Daoy (cell line): ENCODE results near the gene BLVRA. TPM values are rescaled to one million over a fixed set of nuclear protein-coding genes. Genes with fewer than 3 reads are reported as not detected.
A peak's percentile ranks its signal among the peaks of the same experiment; 100 is the strongest.
"Not testable (repeated sequence)": the region's sequence is repeated elsewhere in the genome, so short reads cannot be mapped to it uniquely, and the experiment has no call there.

Experiments
- DNase-seq: peaks from one replicate; pipeline ENCODE4 v3.0.0-alpha.2; 2015; ENCODE audit warnings: low read depth
- total RNA-seq: library from RNA; depleted of rRNA; stranded (reverse); fragments of >200 nt; shearing (Covaris generic); gene quantifications from 2 replicates; pipeline ENCODE4 v1.2.3, GENCODE V29; 2014; rRNA removed

Gene BLVRA, protein sequence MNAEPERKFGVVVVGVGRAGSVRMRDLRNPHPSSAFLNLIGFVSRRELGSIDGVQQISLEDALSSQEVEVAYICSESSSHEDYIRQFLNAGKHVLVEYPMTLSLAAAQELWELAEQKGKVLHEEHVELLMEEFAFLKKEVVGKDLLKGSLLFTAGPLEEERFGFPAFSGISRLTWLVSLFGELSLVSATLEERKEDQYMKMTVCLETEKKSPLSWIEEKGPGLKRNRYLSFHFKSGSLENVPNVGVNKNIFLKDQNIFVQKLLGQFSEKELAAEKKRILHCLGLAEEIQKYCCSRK
- 53.5 and 63.1 TPM in 2 replicates for total RNA-seq

DNA sequence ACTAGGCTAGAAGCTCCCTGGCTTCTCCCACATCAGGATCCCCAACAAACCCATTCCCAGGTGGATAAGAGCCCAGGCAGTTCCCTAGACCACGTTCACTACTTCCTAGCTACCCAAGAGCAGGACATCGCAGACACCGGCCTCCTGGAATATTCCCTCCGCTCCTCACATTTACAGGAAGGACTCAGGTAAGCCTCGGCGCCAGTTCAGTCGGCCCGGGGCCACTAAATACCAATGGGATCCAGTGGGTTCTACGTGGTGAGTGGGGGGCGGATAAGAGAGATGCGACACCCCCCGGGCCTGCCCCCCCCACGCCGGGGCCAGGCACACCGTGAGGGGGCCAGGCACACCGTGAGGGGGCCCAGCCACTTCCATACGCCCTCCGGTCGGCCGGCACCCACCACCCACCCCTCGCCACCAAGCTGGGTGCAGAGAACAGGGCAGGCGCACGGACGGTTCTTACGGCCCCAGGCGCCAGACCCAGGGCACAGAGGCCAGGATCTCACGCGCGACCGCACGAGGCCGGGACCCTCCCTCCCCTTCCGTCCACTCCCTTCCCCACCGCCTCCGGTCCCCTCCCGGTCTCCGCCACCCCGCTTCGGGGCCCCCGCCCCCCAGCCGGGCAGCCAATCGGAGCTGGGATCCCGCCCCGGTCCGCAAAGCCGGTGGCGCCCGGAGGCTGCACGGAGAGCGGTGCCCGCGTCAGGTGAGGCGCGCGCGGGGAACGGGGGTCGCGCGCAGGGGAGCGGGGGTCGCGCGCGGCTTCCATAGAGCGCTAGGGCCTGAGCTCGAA lies at the start of gene BLVRA:
Gene BLVRA (plus strand): TSS at position 652 of the 793 bp plus-strand sequence. CDS start 12,479 bp downstream, outside the sequence.
- DNase-seq: peak; percentile 80

DNA sequence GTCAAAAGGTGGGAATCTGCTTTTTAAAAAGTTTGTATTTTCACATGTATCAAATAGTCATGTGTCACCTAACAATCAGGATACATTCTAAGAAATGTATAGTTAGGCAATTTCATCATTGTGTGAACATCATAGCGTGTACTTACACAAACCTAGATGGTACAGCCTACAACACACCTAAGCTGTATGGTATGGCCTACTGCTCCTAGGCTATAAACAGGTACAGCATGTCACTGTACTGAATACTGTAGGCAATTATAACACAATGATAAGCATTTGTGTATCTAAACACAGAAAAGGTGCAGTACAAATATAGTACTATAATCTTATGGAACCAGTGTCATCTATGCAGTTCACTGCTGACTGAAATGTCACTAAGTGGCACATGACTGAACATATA lies 47.0 kb upstream of the BLVRA start:
- DNase-seq: no peak

DNA sequence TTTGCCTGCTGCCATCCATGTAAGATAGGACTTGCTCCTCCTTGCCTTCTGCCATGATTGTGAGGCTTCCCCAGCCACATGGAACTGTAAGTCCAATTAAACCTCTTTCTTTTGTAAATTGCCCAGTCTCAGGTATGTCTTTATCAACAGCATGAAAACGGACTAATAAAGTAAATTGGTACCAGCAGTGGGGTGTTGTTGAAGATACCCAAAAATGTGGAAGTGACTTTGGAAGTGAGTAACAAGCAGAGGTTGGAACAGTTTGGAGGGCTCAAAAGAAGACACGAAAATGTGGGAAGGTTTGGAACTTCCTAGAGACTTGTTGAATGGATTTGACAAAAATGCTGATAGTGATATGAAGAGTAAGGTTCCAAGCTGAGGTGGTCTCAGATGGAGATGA lies 42.5 kb upstream of the BLVRA start:
- DNase-seq: not testable (repeated sequence)

DNA sequence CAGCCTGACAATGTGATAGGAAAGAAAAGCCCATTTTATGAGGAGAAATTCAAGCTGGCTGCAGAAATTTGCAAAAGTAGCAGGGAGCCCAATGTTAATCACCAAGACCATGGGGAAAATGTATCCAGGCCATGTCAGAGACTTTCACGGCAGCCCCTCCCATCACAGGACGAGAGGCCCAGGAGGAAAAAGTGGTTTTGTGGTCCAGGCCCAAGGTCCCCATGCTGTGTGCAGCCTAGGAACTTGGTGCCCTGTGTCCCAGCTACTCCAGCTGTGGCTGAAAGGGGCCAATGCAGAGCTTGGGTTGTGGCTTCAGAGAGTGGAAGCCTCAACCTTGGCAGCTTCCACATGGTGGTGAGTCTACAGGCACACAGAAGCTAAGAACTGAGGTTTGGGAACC lies 41.9 kb upstream of the BLVRA start:
- no peak for DNase-seq

- peak; percentile 48 for DNase-seq
Measured at GRCh38 chr7:43721193-43721806, 37.2 kb upstream of the BLVRA start.

- no peak for DNase-seq
Measured at GRCh38 chr7:43723007-43723341, 35.5 kb upstream of the BLVRA start.

DNA sequence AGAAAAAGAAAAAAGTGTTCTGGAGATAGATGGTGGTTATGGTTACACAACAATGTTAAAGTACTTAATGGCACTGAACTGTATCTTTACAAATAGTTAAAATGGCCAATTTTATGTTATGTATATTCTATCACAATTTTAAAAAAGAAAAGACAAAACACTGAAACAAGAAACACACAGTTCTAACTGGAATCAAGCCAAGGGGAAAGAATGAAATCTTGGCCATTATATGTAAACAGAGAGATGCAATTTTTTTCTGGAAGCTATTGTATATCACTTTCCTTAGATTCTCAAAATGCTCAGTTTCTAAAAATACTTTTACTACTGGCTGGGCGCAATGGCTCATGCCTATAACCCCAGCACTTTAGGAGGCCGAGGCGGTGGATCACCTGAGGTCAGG lies 33.2 kb upstream of the BLVRA start:
- no peak for DNase-seq

DNA sequence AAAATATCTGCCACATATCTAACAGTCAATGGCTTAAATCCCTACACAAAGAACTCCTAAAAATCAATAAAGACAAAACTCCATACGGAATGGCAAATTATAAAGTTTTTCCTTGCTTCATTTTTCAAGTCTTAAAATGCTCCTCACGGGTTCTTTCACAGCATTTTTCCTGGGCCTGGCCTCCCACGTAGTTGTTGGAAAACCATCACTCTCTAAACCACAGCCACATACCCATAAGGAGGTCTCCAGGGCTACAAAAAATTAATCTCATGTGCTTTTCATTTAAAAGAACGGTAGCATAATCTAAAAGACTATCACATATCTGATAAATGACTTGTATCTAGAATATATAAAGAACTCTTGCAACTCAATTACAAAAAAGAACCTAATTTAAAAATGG lies 32.0 kb upstream of the BLVRA start:
- no peak for DNase-seq

DNA sequence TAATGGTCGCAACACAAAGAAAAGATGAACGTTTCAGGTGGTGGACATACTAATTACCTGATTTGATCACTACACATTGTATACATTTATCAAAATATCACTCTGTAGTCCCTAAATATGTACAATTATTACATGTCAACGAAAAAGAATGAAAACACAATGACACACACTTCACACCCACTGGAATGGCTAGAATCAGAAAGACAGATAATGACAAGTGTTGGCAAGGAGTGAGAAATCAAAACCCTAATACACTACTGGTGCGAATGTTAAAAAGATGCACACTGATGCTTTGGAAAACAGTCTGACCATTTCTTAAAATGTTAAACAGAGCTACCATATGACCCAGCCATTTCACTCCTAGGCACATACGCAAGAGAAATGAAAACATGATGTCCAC lies 31.5 kb upstream of the BLVRA start:
- DNase-seq: no peak

- DNase-seq: no peak
Measured at GRCh38 chr7:43727494-43727893, 31.0 kb upstream of the BLVRA start.

GRCh38 chr7:43729214-43729923 lies 29.1 kb upstream of the BLVRA start, which contains the start of gene COA1:
Gene COA1, minus strand, starts transcription at chr7:43729523. Its CDS starts 80,909 bp downstream, at chr7:43648614.
- peak; percentile 97 for DNase-seq

DNA sequence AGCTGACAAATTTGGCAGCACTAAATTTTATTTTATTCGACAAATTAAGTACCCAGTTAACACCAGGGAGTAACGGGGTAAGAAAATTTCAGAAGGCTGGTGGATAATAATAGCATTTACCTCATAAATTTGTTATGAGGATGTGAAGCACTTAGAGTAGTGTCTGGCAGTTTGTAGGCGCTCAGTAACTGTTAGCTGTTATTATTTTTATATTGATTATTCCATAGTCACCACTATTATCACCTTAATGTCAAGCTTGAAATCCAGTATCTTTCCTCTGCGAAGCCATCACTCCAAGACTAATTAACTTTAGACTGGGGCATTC lies 28.6 kb upstream of the BLVRA start:
- DNase-seq: no peak

DNA sequence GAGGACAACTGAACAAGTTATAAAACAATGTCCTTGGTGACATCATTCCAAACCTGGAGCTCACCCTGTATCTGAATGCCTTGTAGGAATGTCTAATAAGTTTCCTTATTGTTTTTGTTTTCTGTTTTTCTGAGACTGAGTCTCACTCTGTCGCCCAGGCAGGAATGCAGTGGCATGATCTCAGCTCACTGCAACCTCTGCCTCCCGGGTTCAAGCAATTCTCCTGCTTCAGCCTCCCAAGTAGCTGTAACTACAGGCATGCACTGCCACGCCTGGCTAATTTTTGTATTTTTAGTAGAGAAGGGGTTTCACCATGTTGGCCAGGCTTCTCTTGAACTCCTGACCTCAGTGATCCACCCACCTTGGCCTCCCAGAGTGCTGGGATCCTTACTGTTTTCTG lies 27.0 kb upstream of the BLVRA start:
- DNase-seq: not testable (repeated sequence)

DNA sequence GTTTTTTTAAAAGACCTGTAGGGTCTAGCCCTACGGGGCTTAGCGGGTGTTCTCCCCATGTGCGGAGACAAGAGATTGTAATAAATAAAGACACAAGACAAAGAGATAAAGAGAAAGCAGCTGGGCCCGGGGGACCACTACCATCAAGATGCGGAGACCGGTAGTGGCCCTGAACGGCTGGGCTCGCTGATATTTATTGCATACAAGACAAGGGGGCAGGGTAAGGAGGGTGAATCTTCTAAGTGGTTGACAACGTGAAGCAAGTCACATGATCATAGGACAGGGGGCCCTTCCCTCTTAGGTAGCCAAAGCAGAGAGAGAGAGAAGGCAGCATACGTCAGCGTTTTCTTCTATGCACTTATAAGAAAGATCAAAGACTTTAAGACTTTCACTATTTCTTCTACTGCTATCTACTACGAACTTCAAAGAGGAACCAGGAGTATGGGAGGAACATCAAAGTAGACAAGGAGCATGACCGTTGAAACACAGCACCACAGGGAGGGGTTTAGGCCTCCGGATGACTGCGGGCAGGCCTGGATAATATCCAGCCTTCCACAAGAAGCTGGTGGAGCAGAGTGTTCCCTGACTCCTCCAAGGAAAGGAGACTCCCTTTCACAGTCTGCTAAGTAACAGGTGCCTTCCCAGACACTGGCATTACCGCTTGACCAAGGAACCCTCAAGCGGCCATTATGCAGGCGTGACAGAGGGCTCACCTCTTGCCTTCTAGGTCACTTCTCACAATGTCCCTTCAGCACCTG lies 23.7 kb upstream of the BLVRA start:
- not testable (repeated sequence) for DNase-seq

- no peak for DNase-seq
Measured at GRCh38 chr7:43735403-43735801, 23.1 kb upstream of the BLVRA start.

GRCh38 chr7:43735802-43736603 lies 22.5 kb upstream of the BLVRA start:
- DNase-seq: peak; percentile 57

DNA sequence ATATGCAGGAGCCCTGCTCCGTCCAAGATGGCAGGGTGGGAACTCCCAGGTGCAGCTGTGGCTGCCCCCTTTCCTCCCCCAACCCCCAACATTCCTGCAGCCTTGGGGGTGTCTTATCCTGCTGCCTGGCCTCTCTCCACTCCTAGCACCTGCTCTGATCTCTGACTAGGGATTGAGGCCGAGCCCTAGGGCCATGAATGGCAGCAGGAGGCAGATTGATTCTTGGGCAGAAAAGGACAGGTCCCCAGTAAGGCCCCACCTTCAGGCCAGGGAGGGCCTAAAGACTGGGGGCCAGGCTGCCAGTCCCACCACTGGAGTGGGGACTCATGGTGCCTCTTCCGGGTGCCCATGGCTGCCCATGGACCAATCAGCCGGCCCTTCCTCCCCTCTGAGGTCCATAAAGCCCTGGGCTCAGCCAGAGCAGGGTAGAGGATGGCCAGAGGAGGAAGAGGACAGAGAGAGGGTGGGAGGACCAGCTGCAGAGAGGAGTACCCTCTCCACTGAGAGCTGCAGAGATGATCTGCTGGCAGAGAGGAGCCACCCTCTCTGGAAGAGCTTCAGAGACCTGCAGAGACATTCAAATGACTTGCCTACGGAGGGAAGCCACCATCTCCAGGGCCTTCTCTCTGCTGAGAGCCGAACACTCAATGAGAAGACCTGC lies 20.9 kb upstream of the BLVRA start:
- DNase-seq: no peak

DNA sequence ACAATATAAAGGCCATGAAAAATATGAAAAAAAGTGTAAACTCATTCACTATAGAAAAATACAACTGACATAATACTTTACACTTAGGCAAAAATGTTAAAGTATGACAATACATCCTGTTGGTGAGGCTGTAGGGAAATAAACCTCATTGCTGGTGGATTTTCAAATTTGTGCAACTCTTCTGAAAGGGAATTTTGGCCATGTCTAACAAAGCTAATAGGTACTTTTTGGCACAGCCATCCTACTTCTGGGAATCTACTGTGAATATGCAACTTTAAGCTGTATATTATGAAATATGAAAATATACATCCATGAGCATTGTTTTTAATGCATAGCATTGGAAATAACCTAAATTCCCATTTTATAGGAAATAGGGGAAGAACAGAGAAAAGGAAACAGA lies 15.8 kb upstream of the BLVRA start:
- no peak for DNase-seq

- no peak for DNase-seq
Measured at GRCh38 chr7:43747328-43748105, 11.0 kb upstream of the BLVRA start.
